ENCODE results near the gene SLC2A10.

DNA sequence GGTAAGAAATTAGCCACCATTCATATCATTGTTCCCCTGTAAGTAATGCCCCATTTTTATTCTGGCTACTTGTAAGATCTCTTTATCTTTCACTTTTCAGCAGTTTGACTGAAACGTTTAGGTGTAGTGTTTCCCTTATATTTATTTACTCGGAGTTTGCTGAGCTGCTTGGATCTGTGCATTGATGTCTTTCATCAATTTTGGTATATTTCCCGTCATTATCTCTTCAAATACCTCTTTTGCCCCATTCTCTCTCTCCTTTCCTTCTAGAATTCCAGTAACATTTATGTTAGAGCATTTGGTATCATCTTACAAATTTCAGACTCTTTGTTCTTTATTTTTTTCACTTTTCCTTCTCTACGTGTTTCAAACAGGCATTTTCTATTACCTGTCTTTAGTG is 49.0 kb upstream of the SLC2A10 start:
- TF ChIP-seq, protein P1, sequence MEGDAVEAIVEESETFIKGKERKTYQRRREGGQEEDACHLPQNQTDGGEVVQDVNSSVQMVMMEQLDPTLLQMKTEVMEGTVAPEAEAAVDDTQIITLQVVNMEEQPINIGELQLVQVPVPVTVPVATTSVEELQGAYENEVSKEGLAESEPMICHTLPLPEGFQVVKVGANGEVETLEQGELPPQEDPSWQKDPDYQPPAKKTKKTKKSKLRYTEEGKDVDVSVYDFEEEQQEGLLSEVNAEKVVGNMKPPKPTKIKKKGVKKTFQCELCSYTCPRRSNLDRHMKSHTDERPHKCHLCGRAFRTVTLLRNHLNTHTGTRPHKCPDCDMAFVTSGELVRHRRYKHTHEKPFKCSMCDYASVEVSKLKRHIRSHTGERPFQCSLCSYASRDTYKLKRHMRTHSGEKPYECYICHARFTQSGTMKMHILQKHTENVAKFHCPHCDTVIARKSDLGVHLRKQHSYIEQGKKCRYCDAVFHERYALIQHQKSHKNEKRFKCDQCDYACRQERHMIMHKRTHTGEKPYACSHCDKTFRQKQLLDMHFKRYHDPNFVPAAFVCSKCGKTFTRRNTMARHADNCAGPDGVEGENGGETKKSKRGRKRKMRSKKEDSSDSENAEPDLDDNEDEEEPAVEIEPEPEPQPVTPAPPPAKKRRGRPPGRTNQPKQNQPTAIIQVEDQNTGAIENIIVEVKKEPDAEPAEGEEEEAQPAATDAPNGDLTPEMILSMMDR (IDR thresholded peaks at IDR 0.05; ENCODE audit: low read depth, low read length), result no peak
- no peak for TF ChIP-seq POLR2A (IDR thresholded peaks at IDR 0.05; ENCODE audit: extremely low read depth, insufficient read length)
- no peak for TF ChIP-seq MYC (IDR thresholded peaks at IDR 0.05; ENCODE audit: low read depth, low read length)
- TF ChIP-seq, protein P2, sequence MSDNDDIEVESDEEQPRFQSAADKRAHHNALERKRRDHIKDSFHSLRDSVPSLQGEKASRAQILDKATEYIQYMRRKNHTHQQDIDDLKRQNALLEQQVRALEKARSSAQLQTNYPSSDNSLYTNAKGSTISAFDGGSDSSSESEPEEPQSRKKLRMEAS (IDR thresholded peaks at IDR 0.05; ENCODE audit: low read depth, low read length), result no peak

Data from NB4 (cell line).